SU-DHL-6 (cell line): Measurements from ENCODE around the gene LITAFD.

Experiments used
- CTCF ChIP-seq: fragments of 200-600 bp; sonication (generic); IDR thresholded peaks from one replicate; pipeline ENCODE4 v1.5.1; 2017; ENCODE audit warnings: antibody characterized with exemption, mild to moderate bottlenecking, low read length, moderate library complexity; ENCODE audit not compliant: insufficient read depth, poor library complexity, severe bottlenecking
- EZH2phosphoT487 ChIP-seq: fragments of 200-600 bp; sonication (generic), shearing (Covaris generic); conservative IDR thresholded peaks from 2 replicates; pipeline ENCODE4 v1.6.1; 2018; ENCODE audit warnings: mild to moderate bottlenecking, antibody characterized with exemption, low read length, moderate library complexity, mixed read lengths

- TF ChIP-seq CTCF (no peak), EZH2phosphoT487 (no peak)
Measured at GRCh38 chr16:8901320-8901861, 19.2 kb downstream of the LITAFD start.
